ENCODE results near the gene DTD1. TPM values are rescaled to one million over a fixed set of nuclear protein-coding genes. Genes with fewer than 3 reads are reported as not detected.
A peak's percentile ranks its signal among the peaks of the same experiment; 100 is the strongest.

The DTD1 gene
- total RNA-seq, 2 donors from 2014 or later: 46.1 to 47.6 TPM

GRCh38 chr20:18624948-18625347, 37.1 kb downstream of the DTD1 start:
- H3K9me3 Mint-ChIP-seq: no peaks in the 10 kb centered on the region
- no peaks in the 10 kb centered on the region for H3K4me1 Mint-ChIP-seq (ENCODE audit: low read depth)
- no peaks in the 10 kb centered on the region for H3K27me3 Mint-ChIP-seq (ENCODE audit: low read depth)
- no peak overlapping the region for H3K4me3 Mint-ChIP-seq
- ATAC-seq (replicated peaks in 1 of 2): no peak
- no peak overlapping the region for H3K27ac Mint-ChIP-seq
- DNase-seq: no peak
- peaks cover 2 to 8% of the 10 kb centered on the region in 2 donors for H3K36me3 Mint-ChIP-seq (ENCODE audit: insufficient read depth in 2 of 2)

GRCh38 chr20:18625907-18626655, 38.2 kb downstream of the DTD1 start:
- no peak for ATAC-seq (replicated peaks in 1 of 2)
- Mint-ChIP-seq H3K36me3 (ENCODE audit: insufficient read depth in 2 of 2) (peaks cover 2 to 11% of the 10 kb centered on the region in 2 donors), H3K27me3 (ENCODE audit: low read depth) (no peaks in the 10 kb centered on the region), H3K4me3 (no peak overlapping the region), H3K4me1 (ENCODE audit: low read depth) (no peaks in the 10 kb centered on the region), H3K27ac (no peak overlapping the region), H3K9me3 (no peaks in the 10 kb centered on the region)
- no peak for DNase-seq

GRCh38 chr20:18628330-18628920, 40.6 kb downstream of the DTD1 start:
- Mint-ChIP-seq H3K4me3 (no peak overlapping the region), H3K4me1 (ENCODE audit: low read depth) (no peaks in the 10 kb centered on the region), H3K27ac (no peak overlapping the region), H3K27me3 (ENCODE audit: low read depth) (no peaks in the 10 kb centered on the region), H3K36me3 (ENCODE audit: insufficient read depth in 2 of 2) (peaks cover 3 to 11% of the 10 kb centered on the region in 2 donors), H3K9me3 (no peaks in the 10 kb centered on the region)
- ATAC-seq (replicated peaks in 1 of 2): no peak
- no peak for DNase-seq

GRCh38 chr20:18632196-18632789, 44.4 kb downstream of the DTD1 start:
- H3K27ac Mint-ChIP-seq: no peak overlapping the region
- H3K9me3 Mint-ChIP-seq: no peaks in the 10 kb centered on the region
- DNase-seq (peak; percentile 53 to 66), ATAC-seq (replicated peaks in 1 of 2) (peak; percentile 85)
- H3K4me3 Mint-ChIP-seq: no peak overlapping the region
- H3K4me1 Mint-ChIP-seq (ENCODE audit: low read depth): no peaks in the 10 kb centered on the region
- peaks cover 3 to 11% of the 10 kb centered on the region in 2 donors for H3K36me3 Mint-ChIP-seq (ENCODE audit: insufficient read depth in 2 of 2)
- no peaks in the 10 kb centered on the region for H3K27me3 Mint-ChIP-seq (ENCODE audit: low read depth)

GRCh38 chr20:18633411-18633810, 45.6 kb downstream of the DTD1 start:
- Mint-ChIP-seq H3K4me3 (no peak overlapping the region), H3K27me3 (ENCODE audit: low read depth) (no peaks in the 10 kb centered on the region), H3K9me3 (peaks cover 0 to 4% of the 10 kb centered on the region in 2 donors), H3K27ac (no peak overlapping the region), H3K36me3 (ENCODE audit: insufficient read depth in 2 of 2) (peaks cover 6 to 13% of the 10 kb centered on the region in 2 donors), H3K4me1 (ENCODE audit: low read depth) (peaks cover 6% of the 10 kb centered on the region)
- DNase-seq: no peak
- ATAC-seq (replicated peaks in 1 of 2): no peak

GRCh38 chr20:18634501-18634900, 46.6 kb downstream of the DTD1 start:
- Mint-ChIP-seq H3K4me3 (no peak overlapping the region), H3K4me1 (ENCODE audit: low read depth) (peaks cover 9% of the 10 kb centered on the region), H3K36me3 (ENCODE audit: insufficient read depth in 2 of 2) (peaks cover 6 to 7% of the 10 kb centered on the region in 2 donors), H3K27ac (no peak overlapping the region), H3K27me3 (ENCODE audit: low read depth) (no peaks in the 10 kb centered on the region), H3K9me3 (peaks cover 0 to 4% of the 10 kb centered on the region in 2 donors)
- no peak for DNase-seq
- ATAC-seq (replicated peaks in 1 of 2): no peak

GRCh38 chr20:18635380-18635779, 47.5 kb downstream of the DTD1 start:
- ATAC-seq (replicated peaks in 1 of 2) (no peak), DNase-seq (no peak)
- Mint-ChIP-seq H3K9me3 (peaks cover 0 to 4% of the 10 kb centered on the region in 2 donors), H3K4me1 (ENCODE audit: low read depth) (peaks cover 9% of the 10 kb centered on the region), H3K27me3 (ENCODE audit: low read depth) (no peaks in the 10 kb centered on the region), H3K4me3 (no peak overlapping the region), H3K27ac (no peak overlapping the region), H3K36me3 (ENCODE audit: insufficient read depth in 2 of 2) (peaks cover 6 to 7% of the 10 kb centered on the region in 2 donors)

GRCh38 chr20:18637224-18637623, 49.4 kb downstream of the DTD1 start:
- ATAC-seq (replicated peaks in 1 of 2) (no peak), DNase-seq (no peak)
- Mint-ChIP-seq H3K27ac (no peak overlapping the region), H3K36me3 (ENCODE audit: insufficient read depth in 2 of 2) (peaks cover 4 to 6% of the 10 kb centered on the region in 2 donors), H3K27me3 (ENCODE audit: low read depth) (no peaks in the 10 kb centered on the region), H3K4me3 (no peak overlapping the region), H3K9me3 (peaks cover 0 to 4% of the 10 kb centered on the region in 2 donors), H3K4me1 (ENCODE audit: low read depth) (peaks cover 9% of the 10 kb centered on the region)

- H3K27ac Mint-ChIP-seq: no peak overlapping the region
- peaks cover 4 to 5% of the 10 kb centered on the region in 2 donors for H3K36me3 Mint-ChIP-seq (ENCODE audit: insufficient read depth in 2 of 2)
- ATAC-seq (replicated peaks in 1 of 2) (no peak), DNase-seq (no peak)
- H3K4me3 Mint-ChIP-seq: no peak overlapping the region
- no peaks in the 10 kb centered on the region for H3K27me3 Mint-ChIP-seq (ENCODE audit: low read depth)
- H3K9me3 Mint-ChIP-seq: peaks cover 0 to 4% of the 10 kb centered on the region in 2 donors
- H3K4me1 Mint-ChIP-seq (ENCODE audit: low read depth): peaks cover 9% of the 10 kb centered on the region
Observed at GRCh38 chr20:18638768-18639167, 50.9 kb downstream of the DTD1 start.

- Mint-ChIP-seq H3K27ac (no peak overlapping the region), H3K9me3 (peaks cover 0 to 4% of the 10 kb centered on the region in 2 donors), H3K4me3 (no peak overlapping the region), H3K4me1 (ENCODE audit: low read depth) (peaks cover 9% of the 10 kb centered on the region), H3K36me3 (ENCODE audit: insufficient read depth in 2 of 2) (peaks cover 4 to 5% of the 10 kb centered on the region in 2 donors), H3K27me3 (ENCODE audit: low read depth) (no peaks in the 10 kb centered on the region)
- no peak for ATAC-seq (replicated peaks in 1 of 2)
- DNase-seq: no peak
Observed at GRCh38 chr20:18639501-18639979, 51.7 kb downstream of the DTD1 start.

GRCh38 chr20:18645196-18645745, 57.4 kb downstream of the DTD1 start:
- H3K4me1 Mint-ChIP-seq (ENCODE audit: low read depth): peaks cover 5% of the 10 kb centered on the region
- no peak overlapping the region for H3K4me3 Mint-ChIP-seq
- H3K9me3 Mint-ChIP-seq: no peaks in the 10 kb centered on the region
- no peak overlapping the region for H3K27ac Mint-ChIP-seq
- DNase-seq (no peak), ATAC-seq (replicated peaks in 1 of 2) (no peak)
- no peaks in the 10 kb centered on the region for H3K36me3 Mint-ChIP-seq (ENCODE audit: insufficient read depth in 2 of 2)
- no peaks in the 10 kb centered on the region for H3K27me3 Mint-ChIP-seq (ENCODE audit: low read depth)

GRCh38 chr20:18645851-18646250, 58.0 kb downstream of the DTD1 start:
- no peaks in the 10 kb centered on the region for H3K9me3 Mint-ChIP-seq
- H3K27me3 Mint-ChIP-seq (ENCODE audit: low read depth): no peaks in the 10 kb centered on the region
- H3K27ac Mint-ChIP-seq: no peak overlapping the region
- DNase-seq: no peak
- no peak overlapping the region for H3K4me3 Mint-ChIP-seq
- H3K36me3 Mint-ChIP-seq (ENCODE audit: insufficient read depth in 2 of 2): no peaks in the 10 kb centered on the region
- H3K4me1 Mint-ChIP-seq (ENCODE audit: low read depth): peaks cover 5% of the 10 kb centered on the region
- no peak for ATAC-seq (replicated peaks in 1 of 2)

GRCh38 chr20:18647777-18648176, 59.9 kb downstream of the DTD1 start:
- Mint-ChIP-seq H3K27me3 (ENCODE audit: low read depth) (no peaks in the 10 kb centered on the region), H3K4me3 (no peak overlapping the region), H3K36me3 (ENCODE audit: insufficient read depth in 2 of 2) (no peaks in the 10 kb centered on the region), H3K9me3 (no peaks in the 10 kb centered on the region), H3K27ac (peak overlapping the region; percentile 25), H3K4me1 (ENCODE audit: low read depth) (peaks cover 5% of the 10 kb centered on the region)
- no peak for DNase-seq
- ATAC-seq (replicated peaks in 1 of 2): no peak
